GM12872 (cell line): Measurements from ENCODE around the gene ME1.

Experiments
- CTCF ChIP-seq: IDR thresholded peaks from 3 replicates; pipeline ENCODE4 v1.5.1; 2011; ENCODE audit warnings: low read depth, mild to moderate bottlenecking, low read length, moderate library complexity; ENCODE audit not compliant: insufficient read depth

ME1 gene

GRCh38 chr6:83430611-83431544 is at the start of gene ME1:
Gene ME1, minus strand, starts transcription at chr6:83431051. Its CDS starts 97 bp downstream, at chr6:83430954.
- TF ChIP-seq CTCF, result no peak

GRCh38 chr6:83480470-83480869 is 49.6 kb upstream of the ME1 start:
- TF ChIP-seq CTCF, result no peak

- no peak for TF ChIP-seq CTCF
Observed at GRCh38 chr6:83479389-83479788, 48.5 kb upstream of the ME1 start.

GRCh38 chr6:83476971-83477370 is 46.1 kb upstream of the ME1 start:
- no peak for TF ChIP-seq CTCF

- TF ChIP-seq CTCF, result no peak
Observed at GRCh38 chr6:83474309-83474708, 43.5 kb upstream of the ME1 start.

GRCh38 chr6:83472767-83473166 is 41.9 kb upstream of the ME1 start:
- TF ChIP-seq CTCF, result no peak

GRCh38 chr6:83470587-83470986 is 39.7 kb upstream of the ME1 start:
- TF ChIP-seq CTCF, result no peak
